Posterior cingulate gyrus (tissue), 11 donors: ENCODE data around the gene PRSS56.
"Not testable (repeated sequence)": the region's sequence is repeated elsewhere in the genome, so short reads cannot be mapped to it uniquely, and the experiment has no call there.

ENCODE experiments used
- DNase-seq, 10 donors: peaks; one replicate each; pipeline versions ENCODE4 v3.0.0 to v3.0.0-alpha.2; 2020 to 2021; ENCODE audit warnings: mixed read lengths in 3 of 10
- intact Hi-C: fragments of 100-400 bp; cut with DNase I; formaldehyde crosslinking; loops from one replicate; pipeline ENCODE4 v1.15.1; 2023

PRSS56 gene

GRCh38 chr2:232551776-232552175 is 31.6 kb downstream of the PRSS56 start:
- intact Hi-C loops = loop anchor here (5.0 kb wide), 1 partner anchor 146 kb away; the partner anchor contains the start of gene GIGYF2
- no peak for DNase-seq

- intact Hi-C loops = no loop called here
These were observed 36.2 kb downstream of the PRSS56 start for GRCh38 chr2:232556426-232556825.

GRCh38 chr2:232562515-232563151 is 42.4 kb downstream of the PRSS56 start:
- intact Hi-C loops = no loop called here
- DNase-seq = no peak

More at GRCh38 chr2:232556426-232556825, 36.2 kb downstream of the PRSS56 start:
- no peak for DNase-seq

GRCh38 chr2:232563580-232563979 is 43.4 kb downstream of the PRSS56 start:
- intact Hi-C loops = no loop called here
- DNase-seq = no peak

- DNase-seq = no peak
- intact Hi-C loops = no loop called here
These were observed 47.5 kb downstream of the PRSS56 start for GRCh38 chr2:232567721-232568120.

- intact Hi-C loops = no loop called here
- no peak for DNase-seq
These were observed 48.0 kb downstream of the PRSS56 start for GRCh38 chr2:232568161-232568560.

- intact Hi-C loops = no loop called here
These were observed 49.4 kb downstream of the PRSS56 start for GRCh38 chr2:232569541-232569940.

GRCh38 chr2:232570481-232570880 is 50.3 kb downstream of the PRSS56 start:
- intact Hi-C loops, DNase-seq: not testable (repeated sequence)

More at GRCh38 chr2:232569541-232569940, 49.4 kb downstream of the PRSS56 start:
- no peak for DNase-seq

- peak in 1 of 10 donors; percentile 23 for DNase-seq
- intact Hi-C loops = no loop called here
These were observed 50.9 kb downstream of the PRSS56 start for GRCh38 chr2:232571026-232571474.

- no peak for DNase-seq
- intact Hi-C loops = no loop called here
These were observed 52.9 kb downstream of the PRSS56 start for GRCh38 chr2:232573042-232573441.

- intact Hi-C loops = no loop called here
- DNase-seq = peak in 1 of 10 donors; percentile 30
These were observed 53.7 kb downstream of the PRSS56 start for GRCh38 chr2:232573771-232574435.

- intact Hi-C loops = no loop called here
- no peak for DNase-seq
These were observed 54.7 kb downstream of the PRSS56 start for GRCh38 chr2:232574674-232575403.
